HG03025 (cell line): Measurements from ENCODE around the gene ATAD3B.
"Not testable (repeated sequence)": the region's sequence is repeated elsewhere in the genome, so short reads cannot be mapped to it uniquely, and the experiment has no call there.

Experiments
- ATAC-seq: cut with Tn5 transposase; IDR thresholded peaks from one replicate; pipeline ENCODE4 v1.9.1; 2021; ENCODE audit warnings: mild to moderate bottlenecking, moderate library complexity; ENCODE audit not compliant: unreplicated experiment, low FRiP score

Gene ATAD3B, protein sequence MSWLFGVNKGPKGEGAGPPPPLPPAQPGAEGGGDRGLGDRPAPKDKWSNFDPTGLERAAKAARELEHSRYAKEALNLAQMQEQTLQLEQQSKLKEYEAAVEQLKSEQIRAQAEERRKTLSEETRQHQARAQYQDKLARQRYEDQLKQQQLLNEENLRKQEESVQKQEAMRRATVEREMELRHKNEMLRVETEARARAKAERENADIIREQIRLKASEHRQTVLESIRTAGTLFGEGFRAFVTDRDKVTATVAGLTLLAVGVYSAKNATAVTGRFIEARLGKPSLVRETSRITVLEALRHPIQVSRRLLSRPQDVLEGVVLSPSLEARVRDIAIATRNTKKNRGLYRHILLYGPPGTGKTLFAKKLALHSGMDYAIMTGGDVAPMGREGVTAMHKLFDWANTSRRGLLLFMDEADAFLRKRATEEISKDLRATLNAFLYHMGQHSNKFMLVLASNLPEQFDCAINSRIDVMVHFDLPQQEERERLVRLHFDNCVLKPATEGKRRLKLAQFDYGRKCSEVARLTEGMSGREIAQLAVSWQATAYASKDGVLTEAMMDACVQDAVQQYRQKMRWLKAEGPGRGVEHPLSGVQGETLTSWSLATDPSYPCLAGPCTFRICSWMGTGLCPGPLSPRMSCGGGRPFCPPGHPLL

DNA sequence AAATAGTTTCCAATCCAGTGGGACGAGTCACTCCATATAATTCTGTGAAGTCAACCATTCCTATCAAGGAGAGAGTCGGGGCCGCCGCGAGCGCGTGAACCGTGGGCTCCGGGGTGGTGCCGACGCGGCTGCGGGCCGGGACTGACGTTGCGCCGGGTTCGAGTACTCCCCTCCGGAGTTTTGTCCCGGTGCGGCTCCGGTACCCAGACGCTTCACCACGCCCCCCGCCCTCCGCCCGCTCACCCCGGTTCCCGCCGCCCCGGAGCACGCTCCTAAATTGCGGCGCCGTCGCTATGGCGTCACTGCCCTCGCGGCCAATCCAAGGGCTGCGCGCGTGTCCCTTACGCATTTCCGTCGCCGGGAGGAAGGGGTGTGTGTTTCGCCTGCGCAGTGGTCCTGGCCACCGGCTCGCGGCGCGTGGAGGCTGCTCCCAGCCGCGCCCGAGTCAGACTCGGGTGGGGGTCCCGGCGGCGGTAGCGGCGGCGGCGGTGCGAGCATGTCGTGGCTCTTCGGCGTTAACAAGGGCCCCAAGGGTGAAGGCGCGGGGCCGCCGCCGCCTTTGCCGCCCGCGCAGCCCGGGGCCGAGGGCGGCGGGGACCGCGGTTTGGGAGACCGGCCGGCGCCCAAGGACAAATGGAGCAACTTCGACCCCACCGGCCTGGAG lies at the start of gene ATAD3B:
Gene ATAD3B, plus strand, starts transcription at position 377 of the 664 bp plus-strand sequence. Its CDS starts 120 bp downstream, at position 497.
- ATAC-seq, result peak; percentile 74

DNA sequence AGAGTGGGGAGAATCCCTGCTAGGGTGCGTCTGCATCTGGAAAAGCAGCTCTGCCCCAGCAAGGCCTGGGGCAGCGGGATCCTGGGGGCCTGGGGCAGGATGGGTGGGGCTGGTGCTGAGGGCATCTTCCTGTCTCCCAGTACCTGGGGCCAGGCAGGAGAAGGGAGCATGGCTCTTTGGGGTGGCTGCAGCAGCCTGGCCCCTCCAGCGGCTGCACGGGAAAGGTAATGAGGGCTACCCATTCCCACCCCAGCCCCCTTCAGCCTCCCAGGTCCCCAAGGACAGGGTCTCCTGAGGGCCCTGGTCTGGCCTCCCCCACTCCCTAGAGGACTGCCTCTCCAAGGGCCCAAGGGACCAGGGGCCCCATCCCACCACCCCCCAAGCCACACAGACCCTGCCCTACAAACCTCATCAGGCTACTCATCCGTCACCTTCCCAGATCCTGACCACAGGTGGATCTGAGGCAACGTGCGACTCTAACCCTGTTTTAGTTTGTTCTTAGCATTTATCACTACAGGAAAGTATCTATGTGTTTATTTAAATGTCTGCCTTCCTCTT lies 49.6 kb upstream of the ATAD3B start:
- no peak for ATAC-seq

DNA sequence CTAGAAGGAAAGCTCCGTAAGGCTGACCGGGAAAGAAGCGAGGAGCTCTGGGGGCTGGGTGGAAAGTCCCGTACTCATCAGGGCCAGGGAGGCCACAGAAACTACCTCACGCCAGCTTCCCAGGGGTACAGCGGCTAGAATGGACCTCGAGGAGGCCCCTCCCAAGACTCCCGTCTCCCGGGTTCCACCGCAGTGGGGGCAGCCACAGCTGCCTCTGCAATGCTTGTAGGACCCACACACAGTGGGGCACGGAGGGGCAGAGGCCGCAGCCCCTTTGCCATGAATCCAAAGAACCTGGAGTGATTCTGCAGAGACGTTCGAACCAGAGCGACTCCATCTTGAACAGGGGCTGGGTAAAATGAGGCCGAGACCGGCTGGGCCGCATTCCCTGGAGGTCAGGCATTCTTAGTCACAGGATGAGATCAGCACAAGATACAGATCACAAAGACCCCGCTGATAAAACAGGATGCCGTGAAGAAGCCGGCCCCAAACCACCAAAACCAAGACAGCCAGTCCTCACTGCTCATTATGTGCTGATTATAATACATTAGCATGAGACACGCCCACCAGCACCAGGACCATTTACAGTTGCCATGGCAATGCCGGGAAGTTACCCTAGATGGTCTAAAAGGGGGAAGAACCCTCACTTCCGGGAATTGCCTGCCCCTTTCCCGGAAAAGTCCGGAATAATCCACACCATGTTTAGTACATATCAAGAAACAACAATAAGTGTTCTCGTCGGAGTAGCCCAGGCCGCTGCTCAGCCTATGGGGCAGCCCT lies 48.9 kb upstream of the ATAD3B start:
- no peak for ATAC-seq

DNA sequence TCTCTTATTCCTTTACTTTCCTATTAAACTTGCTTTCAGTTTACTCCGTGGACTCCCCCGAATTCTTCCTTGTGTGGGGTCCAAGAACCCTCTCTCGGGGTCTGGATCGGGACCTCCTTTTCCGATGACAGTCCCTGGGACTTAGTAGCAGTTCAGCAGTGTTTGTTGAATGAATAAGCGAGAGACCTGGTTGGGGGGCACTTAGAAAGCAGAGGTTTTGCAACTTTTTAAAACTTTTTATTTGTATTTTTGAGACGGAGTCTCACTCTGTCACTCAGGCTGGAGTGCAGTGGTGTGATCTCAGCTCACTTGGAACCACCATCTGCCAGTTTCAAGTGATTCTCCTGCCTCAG lies 48.3 kb upstream of the ATAD3B start:
- ATAC-seq, result no peak

DNA sequence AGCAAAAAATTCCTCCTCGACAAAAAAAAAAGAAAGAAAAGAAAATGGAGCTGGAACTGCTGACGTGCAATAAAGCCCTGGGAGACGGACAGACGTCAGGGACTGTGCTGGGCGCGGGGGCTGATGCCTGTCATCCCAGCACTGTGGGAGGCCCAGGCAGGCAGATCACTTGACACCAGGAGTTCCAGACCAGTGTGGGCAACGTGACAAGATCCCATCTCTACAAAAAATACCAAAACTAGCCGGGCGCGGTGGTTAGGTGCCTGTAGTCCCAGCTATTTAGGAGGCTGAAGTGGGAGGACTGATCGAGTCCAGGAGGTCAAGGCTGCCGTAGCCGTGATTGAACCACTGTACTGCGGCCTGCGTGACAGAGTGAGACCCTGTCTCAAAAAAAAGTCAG lies 46.9 kb upstream of the ATAD3B start:
- ATAC-seq, result no peak

DNA sequence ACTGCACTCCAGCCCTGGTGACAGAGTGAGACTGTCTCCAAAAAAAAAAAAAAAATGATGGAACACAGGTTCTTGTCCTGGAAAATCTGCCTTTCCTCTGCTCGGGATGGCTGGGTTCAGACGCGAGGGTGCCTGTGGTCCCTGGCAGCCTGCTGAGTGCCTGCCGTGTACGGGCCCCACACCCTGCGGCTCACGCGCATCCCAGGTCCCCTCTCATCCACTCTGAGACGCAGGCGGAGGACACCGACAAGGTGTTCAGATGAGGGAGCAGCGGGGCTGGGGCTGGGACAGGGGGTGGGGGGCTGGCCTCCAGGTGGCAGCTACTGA lies 46.2 kb upstream of the ATAD3B start:
- ATAC-seq, result no peak

DNA sequence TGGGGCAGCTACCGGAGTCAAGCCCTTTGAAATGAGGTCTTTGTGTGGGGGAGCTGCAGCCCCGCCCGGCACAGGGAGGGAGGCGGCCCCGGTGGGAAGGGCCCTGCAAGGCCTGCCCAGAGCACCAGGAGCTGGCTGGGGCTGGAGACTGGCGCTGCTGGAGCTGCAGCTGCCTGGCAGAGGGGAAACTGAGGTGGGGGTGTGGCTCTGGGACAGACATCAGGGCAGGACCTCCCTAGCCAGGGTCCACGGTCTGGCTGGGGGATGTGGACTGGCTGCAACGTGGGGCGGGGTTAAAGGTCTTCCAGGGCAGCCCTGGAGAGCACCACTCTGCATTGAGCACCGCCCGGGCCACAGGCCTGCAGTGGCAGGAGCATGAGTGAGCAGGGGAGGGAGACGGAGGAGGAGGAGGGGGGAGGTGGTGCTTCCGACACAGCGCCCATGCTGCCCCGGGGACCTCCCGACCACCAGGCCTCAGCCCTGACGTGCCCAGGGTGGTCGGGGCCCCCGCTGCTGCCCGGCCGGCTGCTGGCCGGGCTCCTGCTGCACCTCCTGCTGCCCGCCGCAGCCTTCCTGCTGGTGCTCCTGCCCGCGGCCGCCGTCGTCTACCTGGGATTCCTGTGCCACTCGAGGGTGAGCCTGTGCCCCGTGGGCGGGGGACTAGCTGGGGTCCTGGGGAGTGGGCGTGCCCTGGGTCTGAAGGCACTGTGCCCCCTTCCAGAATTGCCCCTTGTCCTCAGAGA lies 45.6 kb upstream of the ATAD3B start:
- ATAC-seq, result no peak

DNA sequence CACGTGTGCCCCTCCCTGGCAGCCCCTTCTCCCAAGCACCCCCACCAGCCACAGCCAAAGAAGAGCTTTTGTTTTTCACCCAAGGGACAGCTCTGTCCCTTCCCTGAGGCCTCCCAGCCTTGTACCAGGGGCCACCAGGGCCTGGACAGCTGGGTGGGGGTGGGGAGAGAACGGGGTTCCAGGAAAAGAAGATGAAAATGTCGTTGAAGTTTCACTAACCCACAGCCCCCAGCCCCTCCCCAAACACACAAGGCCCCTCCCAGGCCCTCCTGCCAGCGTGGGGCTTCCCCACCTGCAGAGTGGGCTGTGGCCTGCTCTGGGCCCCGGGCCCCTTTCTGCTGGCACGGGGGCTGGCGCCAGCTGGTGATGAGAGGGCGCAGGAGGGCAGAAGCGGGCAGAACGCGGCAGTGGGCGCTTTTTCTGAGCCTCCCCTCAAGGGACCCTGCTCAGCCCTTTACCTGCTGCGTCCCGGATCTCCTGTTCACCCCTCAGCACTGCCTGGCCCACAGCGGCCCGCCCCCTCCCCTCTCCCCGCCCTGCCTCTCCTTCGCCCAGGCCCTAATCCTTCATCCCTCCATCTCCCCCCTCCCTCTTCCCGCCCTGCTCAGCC lies 45.0 kb upstream of the ATAD3B start:
- no peak for ATAC-seq

DNA sequence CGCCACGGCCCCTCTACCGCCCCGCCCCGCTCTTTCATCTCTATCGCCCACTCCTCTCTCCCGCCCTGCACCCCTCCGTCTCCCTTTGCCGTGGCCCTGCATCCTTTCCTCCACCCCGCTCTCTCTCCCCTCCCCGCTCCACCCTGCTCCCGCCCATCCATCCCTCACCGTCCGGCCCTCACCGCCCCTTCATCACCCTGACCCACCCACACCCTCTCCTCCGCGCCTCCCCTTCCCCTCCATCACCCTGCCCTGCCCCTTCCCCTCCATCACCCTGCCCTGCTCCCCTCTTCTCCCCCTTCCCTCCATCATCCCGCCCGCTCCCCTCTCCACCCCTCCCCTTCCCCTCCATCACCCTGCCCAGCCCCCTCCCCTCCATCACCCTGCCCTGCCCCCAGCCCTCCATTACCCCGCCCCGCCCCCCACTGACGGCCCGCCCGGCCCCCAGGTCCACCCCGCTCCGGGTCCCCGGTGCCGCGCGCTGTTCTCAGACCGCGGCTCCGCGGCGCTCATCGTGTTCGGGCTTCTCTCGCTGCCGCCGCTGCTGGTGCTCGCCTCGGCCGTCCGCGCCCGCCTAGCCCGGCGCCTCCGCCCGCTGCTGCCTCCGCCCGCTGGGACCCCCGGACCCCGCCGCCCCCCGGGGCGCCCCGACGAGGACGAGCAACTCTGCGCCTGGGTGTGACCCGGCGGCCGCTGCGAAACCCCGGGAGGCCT lies 44.3 kb upstream of the ATAD3B start:
- ATAC-seq, result no peak

DNA sequence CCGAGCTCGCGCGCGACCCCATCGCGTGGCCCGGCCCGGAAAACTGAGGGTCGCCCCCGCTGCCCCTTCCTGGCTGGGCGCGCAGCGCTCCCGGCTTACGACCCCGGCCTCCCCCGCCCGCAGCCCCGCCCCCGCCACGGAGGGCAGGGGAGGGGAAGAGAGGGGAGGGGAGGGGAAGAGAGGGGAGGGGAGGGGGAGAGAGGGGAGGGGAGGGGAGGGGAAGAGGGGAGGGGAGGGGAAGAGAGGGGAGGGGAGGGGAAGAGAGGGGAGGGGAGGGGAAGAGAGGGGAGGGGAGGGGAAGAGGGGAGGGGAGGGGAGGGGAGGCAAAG lies 43.8 kb upstream of the ATAD3B start:
- ATAC-seq, result no peak

DNA sequence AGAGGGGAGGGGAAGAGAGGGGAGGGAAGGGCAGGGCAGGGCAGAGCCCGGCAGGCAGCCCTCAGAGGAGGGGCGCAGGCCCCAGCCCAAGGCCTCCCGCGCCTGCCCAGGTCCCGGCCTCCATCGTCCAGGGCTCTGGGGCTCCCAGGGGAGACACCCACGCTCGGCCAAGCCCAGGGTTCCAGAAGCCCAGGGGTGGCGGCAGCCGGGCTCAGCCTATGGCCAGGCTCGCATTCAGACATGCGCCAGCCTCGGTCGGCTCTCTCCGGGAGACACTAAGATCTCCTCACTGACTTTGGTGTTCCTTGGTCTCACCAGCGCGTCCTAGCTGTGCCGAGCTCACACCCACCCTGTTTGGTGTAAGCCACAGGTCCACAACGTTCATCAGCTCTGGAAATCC lies 43.4 kb upstream of the ATAD3B start:
- no peak for ATAC-seq

DNA sequence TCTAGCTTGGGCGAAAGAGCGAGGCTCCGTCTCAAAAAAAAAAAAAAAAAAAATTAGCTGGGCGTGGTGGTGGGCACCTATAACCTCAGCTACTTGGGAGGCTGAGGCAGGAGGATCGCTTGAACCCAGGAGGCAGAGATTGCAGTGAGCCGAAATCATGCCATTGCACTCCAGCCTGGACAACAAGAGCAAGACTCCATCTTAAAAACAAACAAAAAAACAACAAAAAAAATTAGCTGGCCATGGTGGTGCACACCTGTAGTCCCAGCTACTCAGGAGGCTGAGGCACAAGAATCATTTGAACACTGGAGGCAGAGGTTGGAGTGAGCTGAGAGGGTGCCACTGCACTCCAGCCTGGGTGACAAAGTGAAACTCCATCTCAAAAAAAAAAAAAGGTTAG lies 42.6 kb upstream of the ATAD3B start:
- not testable (repeated sequence) for ATAC-seq

DNA sequence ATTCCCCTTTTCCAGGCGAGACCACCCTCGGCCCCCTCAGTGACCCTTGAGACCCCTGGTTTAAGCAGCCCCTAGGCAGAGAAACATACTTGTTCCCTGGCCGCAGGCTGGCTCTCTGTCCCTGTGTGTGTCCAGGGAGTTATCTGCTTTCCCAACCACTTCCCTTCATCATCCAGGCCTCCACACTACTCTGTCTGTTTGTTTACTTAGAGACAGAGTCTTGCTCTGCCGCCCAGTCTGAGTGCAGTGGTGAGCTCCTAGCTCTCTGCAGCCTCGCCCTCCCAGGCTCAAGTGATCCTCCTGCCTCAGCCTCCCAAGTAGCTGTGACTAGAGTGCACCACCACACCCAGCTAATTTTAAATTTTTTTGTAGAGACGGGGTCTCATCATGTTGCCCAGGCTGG lies 41.9 kb upstream of the ATAD3B start:
- ATAC-seq, result no peak

DNA sequence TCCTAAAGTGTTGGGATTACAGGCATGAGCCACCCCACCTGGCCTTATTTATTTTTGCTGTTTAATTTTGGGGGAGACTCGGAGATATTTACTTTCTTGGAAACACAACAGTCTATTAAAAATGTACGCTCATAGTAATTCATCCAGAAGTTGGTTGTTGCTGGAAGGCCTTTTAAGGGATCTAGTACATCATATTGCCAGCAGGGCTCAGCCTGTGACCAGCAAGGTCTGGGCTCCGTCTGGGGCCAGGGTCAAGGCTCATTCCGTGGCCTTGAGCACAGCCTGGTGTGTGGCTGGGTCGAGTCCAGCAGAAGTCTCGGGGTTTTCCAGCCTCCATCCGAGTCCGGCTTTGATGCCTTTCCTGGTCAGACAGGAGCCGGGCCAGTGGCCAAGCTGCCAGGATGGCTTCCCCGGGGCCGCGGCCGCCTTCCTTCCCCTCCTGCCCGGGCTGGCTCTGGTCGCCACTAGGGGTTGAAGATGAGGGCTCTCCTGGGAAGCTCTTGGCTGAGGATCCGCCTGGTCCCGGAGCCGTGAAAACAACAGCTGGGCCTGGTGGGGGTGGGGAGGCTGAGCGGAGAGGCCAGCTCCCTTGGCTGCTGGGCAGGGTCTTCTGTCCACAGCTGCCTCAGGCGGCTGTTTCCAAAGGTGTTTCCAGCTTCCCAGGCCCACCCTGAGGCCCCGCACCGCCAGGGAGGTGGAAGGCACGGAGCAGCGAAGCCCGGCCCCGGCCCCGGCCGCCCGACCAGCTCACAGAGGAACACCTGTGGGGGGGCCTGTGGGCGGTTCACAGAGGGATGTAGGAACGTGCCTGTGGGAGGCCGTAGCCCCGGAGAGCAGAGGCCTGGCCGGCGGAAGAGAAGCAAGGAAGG lies 41.2 kb upstream of the ATAD3B start:
- no peak for ATAC-seq

DNA sequence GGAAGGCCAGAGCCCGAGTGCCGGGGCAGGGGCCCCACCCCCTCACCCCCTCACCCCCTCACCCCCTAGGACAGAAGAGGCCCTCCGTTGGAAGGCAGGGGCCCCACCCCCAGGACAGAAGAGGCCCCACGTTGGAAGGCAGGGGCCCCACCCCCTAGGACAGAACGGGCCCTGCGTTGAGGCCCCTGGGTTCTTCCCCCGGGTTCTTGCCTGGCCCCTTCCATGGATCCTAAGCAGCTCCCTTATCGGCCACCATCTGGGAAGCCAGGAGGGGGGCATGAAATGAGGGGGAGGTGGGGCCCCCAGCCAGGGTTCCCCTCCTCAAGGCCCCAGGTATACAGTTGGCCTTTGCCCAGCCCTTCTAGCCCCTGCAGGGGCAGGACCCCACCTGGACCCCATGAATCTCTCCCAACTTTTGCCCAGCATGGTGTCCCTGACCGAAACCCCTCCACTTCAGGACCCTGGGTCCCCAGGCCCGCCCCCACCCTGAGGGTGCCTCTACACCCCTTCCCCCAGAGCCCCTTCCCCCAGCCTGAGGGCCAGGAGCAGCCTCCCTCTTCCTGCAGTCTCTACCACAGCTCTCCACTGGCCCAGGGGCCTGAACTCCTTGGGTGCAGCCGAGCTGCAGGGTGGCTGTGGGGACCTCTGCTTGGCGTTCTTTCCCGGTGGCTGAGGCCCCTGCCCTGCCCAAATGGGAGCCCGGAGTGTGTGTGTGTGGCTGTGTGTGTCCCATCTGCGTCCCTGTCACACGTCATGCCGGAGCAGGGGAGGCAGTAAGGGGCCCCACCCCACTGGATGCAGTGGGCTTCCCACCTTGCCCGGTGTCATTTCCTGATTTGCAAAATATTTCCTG lies 40.3 kb upstream of the ATAD3B start:
- no peak for ATAC-seq

DNA sequence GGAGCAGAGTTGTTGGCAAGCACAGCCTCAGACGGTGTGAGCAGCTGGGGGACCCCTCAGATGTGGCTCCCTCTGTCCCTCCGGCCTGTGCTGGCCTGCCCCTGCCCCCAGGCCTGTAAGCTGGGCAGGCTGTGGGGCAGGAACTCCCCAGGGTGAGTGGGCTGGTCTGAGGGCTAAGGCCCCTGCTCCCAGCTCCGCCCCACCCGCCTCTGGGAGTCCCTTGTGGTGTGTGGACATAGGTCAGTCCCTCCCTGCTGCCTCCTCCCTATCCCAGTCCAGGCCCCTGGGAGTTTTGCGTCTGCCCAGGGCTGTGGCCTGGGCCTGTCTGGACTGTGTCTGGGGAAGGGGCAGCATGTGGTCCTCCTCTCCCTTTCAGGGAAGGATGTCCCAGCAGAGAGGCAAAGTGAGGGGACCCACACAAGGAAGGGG lies 39.7 kb upstream of the ATAD3B start:
- no peak for ATAC-seq

DNA sequence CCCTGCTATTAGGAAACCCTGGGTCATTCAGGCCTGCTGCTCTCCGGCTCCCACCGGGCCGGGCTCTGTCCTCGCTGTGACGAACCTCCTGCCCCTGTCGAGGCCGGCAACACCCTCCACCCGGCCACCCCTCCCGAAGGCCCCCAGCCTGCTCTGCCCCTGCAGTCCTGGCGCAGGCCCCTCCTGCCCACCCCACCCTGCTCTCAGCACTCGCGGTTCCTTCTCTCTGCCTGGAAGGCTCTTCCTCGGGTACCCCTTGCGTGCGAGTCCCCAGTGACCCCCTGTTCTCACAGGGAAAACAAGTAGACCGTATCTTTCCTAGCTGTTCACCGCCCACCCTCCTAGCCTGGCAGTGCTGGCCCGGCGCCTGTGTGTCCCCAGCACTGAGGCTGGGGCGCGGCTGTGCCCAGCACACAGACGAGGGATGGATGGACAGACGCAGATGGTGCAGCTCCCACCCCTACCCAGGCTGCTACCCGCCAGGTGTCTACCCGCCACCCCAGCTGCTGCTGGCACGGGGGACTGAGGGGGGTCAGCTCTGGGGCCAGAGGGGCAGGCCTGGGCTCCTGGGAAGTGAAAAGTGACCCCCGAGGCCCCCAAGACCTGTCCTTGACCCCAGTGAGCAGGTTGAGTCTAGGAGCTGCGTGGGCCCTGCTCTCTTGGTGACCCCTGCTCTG lies 39.2 kb upstream of the ATAD3B start:
- ATAC-seq, result no peak
